ENCODE results near the gene LRRC37B. TPM values are rescaled to one million over a fixed set of nuclear protein-coding genes. Genes with fewer than 3 reads are reported as not detected.

The LRRC37B gene
- total and polyA plus RNA-seq, 2 donors (not counting 1 experiment from before 2014, with no cell fraction given) = 9.9 to 25.6 TPM

DNA sequence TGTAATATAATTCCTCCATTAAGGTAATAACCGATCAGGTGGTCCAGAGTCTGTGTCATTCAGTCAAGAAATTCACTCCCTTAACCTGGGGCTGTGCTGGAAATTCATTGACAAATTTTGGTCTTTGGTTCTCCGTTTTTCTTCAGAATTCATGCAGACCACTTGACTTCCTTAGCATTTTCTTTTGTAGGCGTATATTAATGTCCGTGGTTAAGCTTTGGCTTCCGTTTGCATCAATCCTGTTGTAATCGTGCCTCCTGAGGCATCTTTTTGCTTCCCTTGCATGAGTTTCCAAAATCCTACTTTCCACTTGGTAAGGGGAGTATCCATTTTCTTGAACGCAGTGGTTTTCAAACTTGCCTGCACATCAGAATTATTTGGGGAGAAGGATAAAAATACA is 9.0 kb downstream of the LRRC37B start:
- H3K36me3 ChIP-seq (ENCODE audit: control insufficient read depth, insufficient read depth, low read length) = no peaks in the 10 kb centered on the region
- TF ChIP-seq, protein P1, sequence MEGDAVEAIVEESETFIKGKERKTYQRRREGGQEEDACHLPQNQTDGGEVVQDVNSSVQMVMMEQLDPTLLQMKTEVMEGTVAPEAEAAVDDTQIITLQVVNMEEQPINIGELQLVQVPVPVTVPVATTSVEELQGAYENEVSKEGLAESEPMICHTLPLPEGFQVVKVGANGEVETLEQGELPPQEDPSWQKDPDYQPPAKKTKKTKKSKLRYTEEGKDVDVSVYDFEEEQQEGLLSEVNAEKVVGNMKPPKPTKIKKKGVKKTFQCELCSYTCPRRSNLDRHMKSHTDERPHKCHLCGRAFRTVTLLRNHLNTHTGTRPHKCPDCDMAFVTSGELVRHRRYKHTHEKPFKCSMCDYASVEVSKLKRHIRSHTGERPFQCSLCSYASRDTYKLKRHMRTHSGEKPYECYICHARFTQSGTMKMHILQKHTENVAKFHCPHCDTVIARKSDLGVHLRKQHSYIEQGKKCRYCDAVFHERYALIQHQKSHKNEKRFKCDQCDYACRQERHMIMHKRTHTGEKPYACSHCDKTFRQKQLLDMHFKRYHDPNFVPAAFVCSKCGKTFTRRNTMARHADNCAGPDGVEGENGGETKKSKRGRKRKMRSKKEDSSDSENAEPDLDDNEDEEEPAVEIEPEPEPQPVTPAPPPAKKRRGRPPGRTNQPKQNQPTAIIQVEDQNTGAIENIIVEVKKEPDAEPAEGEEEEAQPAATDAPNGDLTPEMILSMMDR (conservative IDR thresholded peaks at IDR 0.05 in 1 of 2, IDR thresholded peaks at IDR 0.05 in 1 of 2; ENCODE audit: low read depth in 1 of 2, low read length in 2 of 2) = no peak
- TF ChIP-seq EZH2 (IDR thresholded peaks at IDR 0.05; ENCODE audit: low read length, missing control alignments) = no peak
- no peak overlapping the region for H2AFZ ChIP-seq (ENCODE audit: low read length)
- H3K4me1 ChIP-seq (ENCODE audit: control insufficient read depth, extremely low read depth, insufficient read depth, low read length) = no peaks in the 10 kb centered on the region
- H3K4me2 ChIP-seq (ENCODE audit: extremely low read depth, insufficient read depth, low read length) = no peak overlapping the region
- no peaks in the 10 kb centered on the region for H3K27me3 ChIP-seq (ENCODE audit: control insufficient read depth, insufficient read depth, low read length)
- no peaks in the 10 kb centered on the region for H3K9me3 ChIP-seq (ENCODE audit: control insufficient read depth, insufficient read depth, low read depth, low read length)
- H3K9ac ChIP-seq (ENCODE audit: insufficient read depth, low read length) = no peak overlapping the region
- no peak overlapping the region for H3K4me3 ChIP-seq (replicated peaks in 1 of 4; ENCODE audit: control extremely low read depth in 1 of 4, insufficient read depth in 1 of 4, low read depth in 3 of 4, low read length in 4 of 4)
- H3K79me2 ChIP-seq (ENCODE audit: control insufficient read depth, insufficient read depth, low read length) = peaks cover 6% of the 10 kb centered on the region
- no peak for DNase-seq (ENCODE audit: low read depth in 2 of 2)
- H3K27ac ChIP-seq (ENCODE audit: insufficient read depth, low read length) = no peak overlapping the region
- no peaks in the 10 kb centered on the region for H4K20me1 ChIP-seq (ENCODE audit: control insufficient read depth, extremely low read depth, insufficient read depth, low read length)

DNA sequence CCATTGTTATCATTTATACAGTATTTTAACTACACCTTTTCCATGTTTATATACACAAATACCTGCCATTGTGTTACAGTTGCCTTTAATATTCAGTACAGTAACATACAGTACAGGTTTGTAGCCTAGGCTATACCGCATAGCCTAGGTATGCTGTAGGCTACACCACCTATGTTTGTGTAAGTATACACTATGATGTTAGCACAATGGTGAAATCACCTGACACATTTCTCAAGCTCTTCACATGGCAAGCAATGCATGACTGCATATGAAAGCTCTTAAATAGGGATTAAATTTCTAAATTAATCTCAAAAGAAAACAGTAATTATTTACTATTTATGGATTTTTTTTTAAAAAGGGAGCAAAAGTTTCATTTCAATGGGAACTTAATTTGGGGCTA is 12.0 kb downstream of the LRRC37B start:
- Histone ChIP-seq H3K79me2 (ENCODE audit: control insufficient read depth, insufficient read depth, low read length) (no peaks in the 10 kb centered on the region), H3K4me3 (replicated peaks in 1 of 4; ENCODE audit: control extremely low read depth in 1 of 4, insufficient read depth in 1 of 4, low read depth in 3 of 4, low read length in 4 of 4) (no peak overlapping the region), H3K9ac (ENCODE audit: insufficient read depth, low read length) (no peak overlapping the region), H3K9me3 (ENCODE audit: control insufficient read depth, insufficient read depth, low read depth, low read length) (no peaks in the 10 kb centered on the region), H2AFZ (ENCODE audit: low read length) (no peak overlapping the region), H3K4me2 (ENCODE audit: extremely low read depth, insufficient read depth, low read length) (no peak overlapping the region), H3K36me3 (ENCODE audit: control insufficient read depth, insufficient read depth, low read length) (peaks cover 2% of the 10 kb centered on the region), H3K27ac (ENCODE audit: insufficient read depth, low read length) (no peak overlapping the region), H3K27me3 (ENCODE audit: control insufficient read depth, insufficient read depth, low read length) (no peaks in the 10 kb centered on the region), H3K4me1 (ENCODE audit: control insufficient read depth, extremely low read depth, insufficient read depth, low read length) (no peaks in the 10 kb centered on the region), H4K20me1 (ENCODE audit: control insufficient read depth, extremely low read depth, insufficient read depth, low read length) (no peaks in the 10 kb centered on the region)
- no peak for DNase-seq (ENCODE audit: low read depth in 2 of 2)
- no peak for TF ChIP-seq EZH2 (IDR thresholded peaks at IDR 0.05; ENCODE audit: low read length, missing control alignments)
- TF ChIP-seq, protein P1 (conservative IDR thresholded peaks at IDR 0.05 in 1 of 2, IDR thresholded peaks at IDR 0.05 in 1 of 2; ENCODE audit: low read depth in 1 of 2, low read length in 2 of 2) = no peak

- no peak overlapping the region for H3K9ac ChIP-seq (ENCODE audit: insufficient read depth, low read length)
- peak in 1 of 2 donors; percentile 42 for DNase-seq (ENCODE audit: low read depth in 2 of 2)
- TF ChIP-seq, protein P1 (conservative IDR thresholded peaks at IDR 0.05 in 1 of 2, IDR thresholded peaks at IDR 0.05 in 1 of 2; ENCODE audit: low read depth in 1 of 2, low read length in 2 of 2) = no peak
- TF ChIP-seq EZH2 (IDR thresholded peaks at IDR 0.05; ENCODE audit: low read length, missing control alignments) = no peak
These were observed 13.9 kb downstream of the LRRC37B start for GRCh38 chr17:32020943-32021614.

More at GRCh38 chr17:32020943-32021614, 13.9 kb downstream of the LRRC37B start:
- H3K9me3 ChIP-seq (ENCODE audit: control insufficient read depth, insufficient read depth, low read depth, low read length) = no peaks in the 10 kb centered on the region
- no peak overlapping the region for H2AFZ ChIP-seq (ENCODE audit: low read length)
- H3K27me3 ChIP-seq (ENCODE audit: control insufficient read depth, insufficient read depth, low read length) = no peaks in the 10 kb centered on the region
- no peak overlapping the region for H3K4me3 ChIP-seq (replicated peaks in 1 of 4; ENCODE audit: control extremely low read depth in 1 of 4, insufficient read depth in 1 of 4, low read depth in 3 of 4, low read length in 4 of 4)
- peaks cover 2% of the 10 kb centered on the region for H3K36me3 ChIP-seq (ENCODE audit: control insufficient read depth, insufficient read depth, low read length)
- no peak overlapping the region for H3K27ac ChIP-seq (ENCODE audit: insufficient read depth, low read length)
- no peak overlapping the region for H3K4me2 ChIP-seq (ENCODE audit: extremely low read depth, insufficient read depth, low read length)
- no peaks in the 10 kb centered on the region for H3K4me1 ChIP-seq (ENCODE audit: control insufficient read depth, extremely low read depth, insufficient read depth, low read length)
- H3K79me2 ChIP-seq (ENCODE audit: control insufficient read depth, insufficient read depth, low read length) = no peaks in the 10 kb centered on the region
- H4K20me1 ChIP-seq (ENCODE audit: control insufficient read depth, extremely low read depth, insufficient read depth, low read length) = no peaks in the 10 kb centered on the region
